ENCODE measurements around the gene POU3F1. TPM values are rescaled to one million over a fixed set of nuclear protein-coding genes. Genes with fewer than 3 reads are reported as not detected.

The POU3F1 gene
- polyA plus RNA-seq, 1 donor: 0.63 TPM

- DNase-seq: no peak
Measured at GRCh38 chr1:38074302-38074677, 27.7 kb upstream of the POU3F1 start.

GRCh38 chr1:38073534-38074301 is 27.1 kb upstream of the POU3F1 start:
- DNase-seq: no peak

GRCh38 chr1:38072858-38073257 is 26.3 kb upstream of the POU3F1 start:
- DNase-seq: no peak

GRCh38 chr1:38071312-38072256 is 25.0 kb upstream of the POU3F1 start:
- DNase-seq: no peak

- DNase-seq: no peak
Measured at GRCh38 chr1:38068980-38069340, 22.4 kb upstream of the POU3F1 start.

GRCh38 chr1:38068220-38068979 is 21.8 kb upstream of the POU3F1 start:
- DNase-seq: no peak

- DNase-seq: no peak
Measured at GRCh38 chr1:38064197-38064903, 17.8 kb upstream of the POU3F1 start.

GRCh38 chr1:38063616-38064015 is 17.0 kb upstream of the POU3F1 start:
- DNase-seq: no peak

- no peak for DNase-seq
Measured at GRCh38 chr1:38062361-38063288, 16.0 kb upstream of the POU3F1 start.

- no peak for DNase-seq
Measured at GRCh38 chr1:38061883-38062328, 15.3 kb upstream of the POU3F1 start.

- DNase-seq: no peak
Measured at GRCh38 chr1:38061290-38061689, 14.7 kb upstream of the POU3F1 start.

- DNase-seq: no peak
Measured at GRCh38 chr1:38060498-38060897, 13.9 kb upstream of the POU3F1 start.

- no peak for DNase-seq
Measured at GRCh38 chr1:38059635-38060250, 13.2 kb upstream of the POU3F1 start.

- no peak for DNase-seq
Measured at GRCh38 chr1:38055965-38056364, 9.4 kb upstream of the POU3F1 start.

- DNase-seq: no peak
Measured at GRCh38 chr1:38055398-38055797, 8.8 kb upstream of the POU3F1 start.

- no peak for DNase-seq
Measured at GRCh38 chr1:38053416-38054091, 7.0 kb upstream of the POU3F1 start.

GRCh38 chr1:38052750-38053415 is 6.3 kb upstream of the POU3F1 start:
- DNase-seq: no peak

GRCh38 chr1:38051079-38051543 is 4.5 kb upstream of the POU3F1 start:
- DNase-seq: no peak
